ENCODE measurements around the gene MAST4.

Gene MAST4

GRCh38 chr5:66896171-66896570 is 300.0 kb downstream of the MAST4 start:
- DNase-seq (ENCODE audit: low read depth in 4 of 4, low spot score in 1 of 4) = no peak

GRCh38 chr5:66897356-66897755 is 301.2 kb downstream of the MAST4 start:
- DNase-seq (ENCODE audit: low read depth in 4 of 4, low spot score in 1 of 4) = no peak

- no peak for DNase-seq (ENCODE audit: low read depth in 4 of 4, low spot score in 1 of 4)
These were observed 302.2 kb downstream of the MAST4 start for GRCh38 chr5:66898241-66898995.

GRCh38 chr5:66903218-66903617 is 307.0 kb downstream of the MAST4 start:
- no peak for DNase-seq (ENCODE audit: low read depth in 4 of 4, low spot score in 1 of 4)

GRCh38 chr5:66903709-66904108 is 307.5 kb downstream of the MAST4 start:
- no peak for DNase-seq (ENCODE audit: low read depth in 4 of 4, low spot score in 1 of 4)

- DNase-seq (ENCODE audit: low read depth in 4 of 4, low spot score in 1 of 4) = no peak
These were observed 308.0 kb downstream of the MAST4 start for GRCh38 chr5:66904189-66904588.

GRCh38 chr5:66906021-66906420 is 309.8 kb downstream of the MAST4 start:
- DNase-seq (ENCODE audit: low read depth in 4 of 4, low spot score in 1 of 4) = no peak

- no peak for DNase-seq (ENCODE audit: low read depth in 4 of 4, low spot score in 1 of 4)
These were observed 312.0 kb downstream of the MAST4 start for GRCh38 chr5:66908230-66908629.

GRCh38 chr5:66909364-66909763 is 313.2 kb downstream of the MAST4 start:
- DNase-seq (ENCODE audit: low read depth in 4 of 4, low spot score in 1 of 4) = no peak

GRCh38 chr5:66912787-66913186 is 316.6 kb downstream of the MAST4 start:
- no peak for DNase-seq (ENCODE audit: low read depth in 4 of 4, low spot score in 1 of 4)

GRCh38 chr5:66915531-66915930 is 319.3 kb downstream of the MAST4 start:
- no peak for DNase-seq (ENCODE audit: low read depth in 4 of 4, low spot score in 1 of 4)

- no peak for DNase-seq (ENCODE audit: low read depth in 4 of 4, low spot score in 1 of 4)
These were observed 326.7 kb downstream of the MAST4 start for GRCh38 chr5:66922881-66923280.

- DNase-seq (ENCODE audit: low read depth in 4 of 4, low spot score in 1 of 4) = no peak
These were observed 327.3 kb downstream of the MAST4 start for GRCh38 chr5:66923457-66923856.

- no peak for DNase-seq (ENCODE audit: low read depth in 4 of 4, low spot score in 1 of 4)
These were observed 327.7 kb downstream of the MAST4 start for GRCh38 chr5:66923922-66924321.

GRCh38 chr5:66927140-66927539 is 330.9 kb downstream of the MAST4 start:
- no peak for DNase-seq (ENCODE audit: low read depth in 4 of 4, low spot score in 1 of 4)

GRCh38 chr5:66929281-66929680 is 333.1 kb downstream of the MAST4 start:
- no peak for DNase-seq (ENCODE audit: low read depth in 4 of 4, low spot score in 1 of 4)

GRCh38 chr5:66929995-66930394 is 333.8 kb downstream of the MAST4 start:
- DNase-seq (ENCODE audit: low read depth in 4 of 4, low spot score in 1 of 4) = no peak

- no peak for DNase-seq (ENCODE audit: low read depth in 4 of 4, low spot score in 1 of 4)
These were observed 335.5 kb downstream of the MAST4 start for GRCh38 chr5:66931651-66932050.

- DNase-seq (ENCODE audit: low read depth in 4 of 4, low spot score in 1 of 4) = no peak
These were observed 336.3 kb downstream of the MAST4 start for GRCh38 chr5:66932457-66932856.

- DNase-seq (ENCODE audit: low read depth in 4 of 4, low spot score in 1 of 4) = no peak
These were observed 336.9 kb downstream of the MAST4 start for GRCh38 chr5:66933066-66933465.

GRCh38 chr5:66939094-66939493 is 342.9 kb downstream of the MAST4 start:
- DNase-seq (ENCODE audit: low read depth in 4 of 4, low spot score in 1 of 4) = no peak

GRCh38 chr5:66945389-66946349 is 349.5 kb downstream of the MAST4 start:
- DNase-seq (ENCODE audit: low read depth in 4 of 4, low spot score in 1 of 4) = peak in 1 of 4 experiments; percentile 7

All from stimulated activated CD4-positive, alpha-beta T cell treated with anti-CD3 and anti-CD28 coated beads, Interleukin-1b, Interleukin-23, amount 100 ng/mL, for 24 hours (primary cell).